ENCODE measurements around the gene CCDC152.

- no peak for TF ChIP-seq POLR2A (IDR thresholded peaks at IDR 0.05; ENCODE audit: low read depth, low read length)
- no peak for TF ChIP-seq TARDBP (IDR thresholded peaks at IDR 0.05; ENCODE audit: borderline replicate concordance)
- TF ChIP-seq EGR1 (IDR thresholded peaks at IDR 0.05; ENCODE audit: borderline replicate concordance in 1 of 2, low read depth in 2 of 2, low read length in 2 of 2): no peak
- no peak for TF ChIP-seq SMC3 (IDR thresholded peaks at IDR 0.05; ENCODE audit: borderline replicate concordance, low read length)
- no peak for TF ChIP-seq CTCF (IDR thresholded peaks at IDR 0.05 in 2 of 3, conservative IDR thresholded peaks at IDR 0.05 in 1 of 3; ENCODE audit: control insufficient read depth in 2 of 3, extremely low read depth in 1 of 3, insufficient read depth in 1 of 3, low read depth in 3 of 3, low read length in 3 of 3)
- no peak for TF ChIP-seq YY1 (IDR thresholded peaks at IDR 0.05; ENCODE audit: low read depth, low read length)
- TF ChIP-seq REST (IDR thresholded peaks at IDR 0.05; ENCODE audit: low read depth, low read length): no peak
- no peak for TF ChIP-seq HCFC1 (IDR thresholded peaks at IDR 0.05; ENCODE audit: low read length)
- TF ChIP-seq KDM1A (IDR thresholded peaks at IDR 0.05; ENCODE audit: borderline replicate concordance): no peak
Measured at GRCh38 chr5:42761791-42762190, 5.2 kb downstream of the CCDC152 start.
